Keratinocyte (primary cell): ENCODE results near the gene TMEM86A. TPM values are rescaled to one million over a fixed set of nuclear protein-coding genes. Genes with fewer than 3 reads are reported as not detected.

Source experiments
- DNase-seq: peaks from one replicate; pipeline ENCODE4 v3.0.0-alpha.2; 2011; ENCODE audit warnings: low read depth, missing footprints, low spot score
- FAIRE-seq: peaks from 2 replicates; lab custom pipeline; 2011; peaks lifted over from hg19 to GRCh38; lab: Jason Lieb, UNC
- H2AFZ ChIP-seq: 2 replicates; pipeline ENCODE4 v1.6.0; 2012; ENCODE audit warnings: low read length, control low read depth, inconsistent platforms; ENCODE audit not compliant: control insufficient read depth
- H3K27ac ChIP-seq: 2 replicates; pipeline ENCODE4 v1.5.1; 2011; ENCODE audit warnings: low read length; ENCODE audit not compliant: control insufficient read depth, insufficient read depth
- H3K27me3 ChIP-seq: 3 replicates; pipeline ENCODE4 v1.6.0; 2011; ENCODE audit warnings: low read length; ENCODE audit not compliant: control insufficient read depth, insufficient read depth; ENCODE audit errors: extremely low read depth
- H3K36me3 ChIP-seq, 2 experiments: 2 replicates in 1 of 2; 3 replicates in 1 of 2; pipeline ENCODE4 v1.5.1; 2011; ENCODE audit warnings: low read length in 2 of 2, mild to moderate bottlenecking in 1 of 2; ENCODE audit not compliant: control insufficient read depth in 2 of 2, insufficient read depth in 2 of 2; ENCODE audit errors: extremely low read depth in 1 of 2
- H3K4me1 ChIP-seq: 3 replicates; pipeline ENCODE4 v1.5.1; 2011; ENCODE audit warnings: low read length; ENCODE audit not compliant: control insufficient read depth, insufficient read depth; ENCODE audit errors: extremely low read depth
- H3K4me2 ChIP-seq: 3 replicates; pipeline ENCODE4 v1.6.0; 2011; ENCODE audit warnings: low read depth, low read length; ENCODE audit not compliant: control insufficient read depth, insufficient read depth; ENCODE audit errors: extremely low read depth
- H3K4me3 ChIP-seq, 3 experiments: fragments of 200-600 bp in 1 of 3; sonication (generic) in 1 of 3; 2 replicates in 2 of 3; 3 replicates in 1 of 3; pipeline ENCODE4 v1.5.1; 2011 to 2016; ENCODE audit warnings: low read length in 3 of 3, mild to moderate bottlenecking in 3 of 3, control low read depth in 2 of 3, inconsistent platforms in 1 of 3, low read depth in 1 of 3, mixed read lengths in 1 of 3, mixed run types in 1 of 3, moderate library complexity in 1 of 3; ENCODE audit not compliant: control insufficient read depth in 2 of 3, insufficient read depth in 2 of 3; ENCODE audit errors: extremely low read depth in 1 of 3
- H3K79me2 ChIP-seq: 2 replicates; pipeline ENCODE4 v1.6.0; 2012; ENCODE audit warnings: low read length; ENCODE audit not compliant: control insufficient read depth, insufficient read depth
- H3K9ac ChIP-seq: 3 replicates; pipeline ENCODE4 v1.6.0; 2011; ENCODE audit warnings: low read length; ENCODE audit not compliant: control insufficient read depth, insufficient read depth; ENCODE audit errors: extremely low read depth
- H3K9me1 ChIP-seq: 3 replicates; pipeline ENCODE4 v1.6.0; 2011; ENCODE audit warnings: low read length; ENCODE audit not compliant: control insufficient read depth, insufficient read depth; ENCODE audit errors: extremely low read depth
- H3K9me3 ChIP-seq: 2 replicates; pipeline ENCODE4 v1.5.1; 2012; ENCODE audit warnings: low read depth, low read length; ENCODE audit not compliant: control insufficient read depth
- H4K20me1 ChIP-seq: 3 replicates; pipeline ENCODE4 v1.6.0; 2011; ENCODE audit warnings: low read length; ENCODE audit not compliant: control insufficient read depth, insufficient read depth; ENCODE audit errors: extremely low read depth
- EZH2 ChIP-seq: IDR thresholded peaks from one replicate; pipeline ENCODE4 v1.6.1; 2012; ENCODE audit warnings: inconsistent platforms, mild to moderate bottlenecking, low read length, moderate library complexity
- dilution Hi-C: fragments of 300-500 bp; cut with MboI; formaldehyde crosslinking; loops from one replicate; pipeline ENCODE4 v1.7.0; 2020; ENCODE audit warnings: low sequenced_read_pairs; ENCODE audit not compliant: extremely low pct_ligation_motif_present
- polyA plus RNA-seq, 5 experiments: library from polyadenylated mRNA; depleted of rRNA in 3 of 5; stranded (reverse) in 3 of 5; stranded (forward) in 1 of 5; unstranded in 1 of 5; fragments of >200 nt; gene quantifications; 1 replicate in 1 of 5; 2 replicates in 3 of 5; 3 replicates in 1 of 5; pipeline versions ENCODE4 v1.2.1 to v1.2.3, GENCODE V29; 2011 to 2012; ENCODE audit warnings: missing spikeins in 2 of 5, low read depth in 1 of 5, low replicate concordance in 1 of 5
- TF ChIP-seq, protein P1 (sequence below), 3 experiments: IDR thresholded peaks in 1 of 3; conservative IDR thresholded peaks in 1 of 3; optimal IDR thresholded peaks in 1 of 3; 2 replicates in 2 of 3; 3 replicates in 1 of 3; pipeline versions ENCODE3 to v1.5.1; 2011; ENCODE audit warnings: low read length in 3 of 3, mild to moderate bottlenecking in 3 of 3, moderate library complexity in 2 of 3, control low read depth in 1 of 3, inconsistent platforms in 1 of 3; ENCODE audit not compliant: insufficient read depth in 2 of 3; ENCODE audit errors: extremely low read depth in 1 of 3

TMEM86A gene
- polyA plus RNA-seq, 1 donor (not counting 4 experiments of a cell fraction or from before 2014, with no cell fraction given), result 2.5 TPM

DNA sequence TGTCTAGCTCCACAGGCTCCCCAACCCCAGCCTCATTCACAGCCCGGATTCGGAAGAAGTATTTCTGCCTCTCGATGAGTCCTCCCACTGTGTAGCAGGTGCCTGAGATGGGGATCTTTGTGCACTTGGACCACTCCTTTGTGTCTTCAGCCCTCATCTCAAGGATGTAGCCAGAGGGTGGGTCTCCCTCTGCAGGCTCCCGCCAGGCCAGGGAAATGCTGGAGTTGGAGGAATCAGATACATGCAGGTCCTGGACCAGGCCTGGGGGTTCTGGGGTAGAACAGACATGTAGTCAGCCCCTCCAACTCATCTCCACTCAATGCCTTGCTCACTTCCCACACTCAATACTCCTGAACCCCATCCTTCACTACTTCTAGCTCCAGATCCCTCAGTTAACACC lies 10.8 kb downstream of the TMEM86A start:
- H3K27ac ChIP-seq, result no peak overlapping the region
- H2AFZ ChIP-seq, result no peak overlapping the region
- peaks cover 6% of the 10 kb centered on the region for H3K4me1 ChIP-seq
- FAIRE-seq, result no peak
- no peaks in the 10 kb centered on the region for H3K36me3 ChIP-seq
- H3K9me3 ChIP-seq, result no peaks in the 10 kb centered on the region
- H3K9me1 ChIP-seq, result no peaks in the 10 kb centered on the region
- DNase-seq, result no peak
- TF ChIP-seq EZH2, result no peak
- TF ChIP-seq, protein P1, sequence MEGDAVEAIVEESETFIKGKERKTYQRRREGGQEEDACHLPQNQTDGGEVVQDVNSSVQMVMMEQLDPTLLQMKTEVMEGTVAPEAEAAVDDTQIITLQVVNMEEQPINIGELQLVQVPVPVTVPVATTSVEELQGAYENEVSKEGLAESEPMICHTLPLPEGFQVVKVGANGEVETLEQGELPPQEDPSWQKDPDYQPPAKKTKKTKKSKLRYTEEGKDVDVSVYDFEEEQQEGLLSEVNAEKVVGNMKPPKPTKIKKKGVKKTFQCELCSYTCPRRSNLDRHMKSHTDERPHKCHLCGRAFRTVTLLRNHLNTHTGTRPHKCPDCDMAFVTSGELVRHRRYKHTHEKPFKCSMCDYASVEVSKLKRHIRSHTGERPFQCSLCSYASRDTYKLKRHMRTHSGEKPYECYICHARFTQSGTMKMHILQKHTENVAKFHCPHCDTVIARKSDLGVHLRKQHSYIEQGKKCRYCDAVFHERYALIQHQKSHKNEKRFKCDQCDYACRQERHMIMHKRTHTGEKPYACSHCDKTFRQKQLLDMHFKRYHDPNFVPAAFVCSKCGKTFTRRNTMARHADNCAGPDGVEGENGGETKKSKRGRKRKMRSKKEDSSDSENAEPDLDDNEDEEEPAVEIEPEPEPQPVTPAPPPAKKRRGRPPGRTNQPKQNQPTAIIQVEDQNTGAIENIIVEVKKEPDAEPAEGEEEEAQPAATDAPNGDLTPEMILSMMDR (optimal IDR thresholded peaks at IDR 0.05 in 1 of 3, IDR thresholded peaks at IDR 0.05 in 1 of 3, conservative IDR thresholded peaks at IDR 0.05 in 1 of 3; ENCODE audit: extremely low read depth in 1 of 3, insufficient read depth in 2 of 3, low read length in 3 of 3), result no peak
- H3K4me2 ChIP-seq, result no peak overlapping the region
- H3K27me3 ChIP-seq, result peaks cover 25% of the 10 kb centered on the region
- dilution Hi-C loops, result no loop called here
- no peak overlapping the region for H3K9ac ChIP-seq
- H4K20me1 ChIP-seq, result no peaks in the 10 kb centered on the region
- H3K79me2 ChIP-seq, result no peaks in the 10 kb centered on the region
- no peak overlapping the region for H3K4me3 ChIP-seq

DNA sequence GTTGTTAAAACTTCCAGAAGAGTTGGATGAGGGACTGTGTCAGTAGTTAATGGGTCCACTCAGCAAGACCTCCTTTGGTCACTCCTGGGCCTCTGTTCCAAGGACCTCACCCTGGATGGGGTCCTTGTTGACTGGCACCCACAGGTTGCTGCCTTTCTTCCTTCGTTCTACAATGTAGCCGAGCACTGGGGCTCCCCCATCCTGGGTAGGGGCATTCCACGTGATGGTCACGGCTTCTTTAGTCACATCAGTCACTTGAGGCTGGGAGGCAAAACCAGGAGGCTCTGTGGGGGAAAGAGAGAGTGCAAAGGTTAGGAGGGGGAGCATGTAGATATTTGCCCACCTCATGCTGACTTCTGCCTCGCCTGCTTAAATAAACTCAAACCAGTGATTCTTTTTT lies 12.0 kb downstream of the TMEM86A start:
- Histone ChIP-seq H3K4me1 (peaks cover 3% of the 10 kb centered on the region), H3K27ac (no peak overlapping the region), H3K27me3 (peaks cover 22% of the 10 kb centered on the region), H3K79me2 (no peaks in the 10 kb centered on the region), H3K9me3 (no peaks in the 10 kb centered on the region), H4K20me1 (no peaks in the 10 kb centered on the region), H3K9ac (no peak overlapping the region), H3K36me3 (no peaks in the 10 kb centered on the region), H3K4me2 (no peak overlapping the region), H3K9me1 (no peaks in the 10 kb centered on the region), H3K4me3 (no peak overlapping the region), H2AFZ (no peak overlapping the region)
- no peak for TF ChIP-seq EZH2
- TF ChIP-seq, protein P1 (optimal IDR thresholded peaks at IDR 0.05 in 1 of 3, IDR thresholded peaks at IDR 0.05 in 1 of 3, conservative IDR thresholded peaks at IDR 0.05 in 1 of 3; ENCODE audit: extremely low read depth in 1 of 3, insufficient read depth in 2 of 3, low read length in 3 of 3), result no peak
- no peak for DNase-seq
- dilution Hi-C loops, result no loop called here
- no peak for FAIRE-seq
